ENCODE data around the gene RGPD8.
"Not testable (repeated sequence)": the region's sequence is repeated elsewhere in the genome, so short reads cannot be mapped to it uniquely, and the experiment has no call there.

Gene RGPD8

DNA sequence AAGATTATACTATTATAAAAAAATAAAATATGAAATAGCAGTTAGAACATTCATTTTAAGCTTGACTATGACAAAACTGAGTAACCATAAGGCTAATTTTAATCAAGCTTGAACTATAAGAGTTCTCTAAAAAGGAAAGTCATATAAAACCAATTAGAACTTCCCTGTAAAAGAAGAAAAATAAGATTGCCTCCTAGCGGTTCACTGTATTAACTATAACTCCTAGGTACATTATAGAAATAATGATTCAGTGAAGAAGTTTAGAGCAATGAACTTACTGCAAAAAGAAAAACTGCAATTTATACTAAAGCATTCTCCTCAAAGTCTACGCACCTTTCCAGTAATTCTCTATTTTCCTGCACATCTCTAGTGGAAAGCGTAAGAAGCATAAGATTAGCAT lies 16.6 kb downstream of the RGPD8 start:
- not testable (repeated sequence) for DNase-seq; H3K36me3 ChIP-seq (ENCODE audit: insufficient read depth, low read length); H2AFZ ChIP-seq (ENCODE audit: low read depth, low read length); H3K79me2 ChIP-seq (ENCODE audit: insufficient read depth, low read length); H3K4me1 ChIP-seq (ENCODE audit: insufficient read depth, low read length); H3K4me3 ChIP-seq (ENCODE audit: low read depth in 1 of 2, low read length in 2 of 2); H3K27ac ChIP-seq (ENCODE audit: low read length); H3K9me3 ChIP-seq (ENCODE audit: insufficient read depth, low read length, severe bottlenecking); H3K27me3 ChIP-seq (ENCODE audit: insufficient read depth, low read length, poor library complexity); ATAC-seq (ENCODE audit: insufficient read depth, low read depth); H3K9ac ChIP-seq (ENCODE audit: low read depth, low read length); H4K20me1 ChIP-seq (ENCODE audit: insufficient read depth, low read length); H3K4me2 ChIP-seq (ENCODE audit: insufficient read depth, low read length)

DNA sequence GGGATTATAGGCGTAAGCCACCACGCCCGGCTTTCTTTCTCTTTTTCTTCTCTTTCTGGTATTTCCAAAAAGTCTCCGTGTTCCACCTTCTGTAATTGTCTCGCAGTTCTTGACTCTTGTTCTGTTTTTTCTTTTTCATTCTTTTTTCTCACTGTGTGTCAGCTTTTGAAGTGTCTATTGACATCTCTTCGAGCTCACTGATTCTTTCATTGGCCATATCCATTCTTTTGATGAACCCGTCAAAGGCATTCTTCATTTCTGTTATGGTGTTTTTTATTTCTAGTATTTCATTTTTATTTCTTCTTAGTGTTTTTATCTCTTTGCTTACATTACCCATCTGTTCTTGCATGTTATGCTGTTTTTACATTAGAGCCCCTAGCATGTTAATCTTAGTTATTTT lies 73.4 kb downstream of the RGPD8 start:
- H3K36me3 ChIP-seq (ENCODE audit: insufficient read depth, low read length); ATAC-seq (ENCODE audit: insufficient read depth, low read depth); H3K27me3 ChIP-seq (ENCODE audit: insufficient read depth, low read length, poor library complexity); H3K9me3 ChIP-seq (ENCODE audit: insufficient read depth, low read length, severe bottlenecking); H4K20me1 ChIP-seq (ENCODE audit: insufficient read depth, low read length); H3K79me2 ChIP-seq (ENCODE audit: insufficient read depth, low read length); H2AFZ ChIP-seq (ENCODE audit: low read depth, low read length); H3K9ac ChIP-seq (ENCODE audit: low read depth, low read length); H3K27ac ChIP-seq (ENCODE audit: low read length); H3K4me2 ChIP-seq (ENCODE audit: insufficient read depth, low read length); DNase-seq; H3K4me1 ChIP-seq (ENCODE audit: insufficient read depth, low read length); H3K4me3 ChIP-seq (ENCODE audit: low read depth in 1 of 2, low read length in 2 of 2): not testable (repeated sequence)

DNA sequence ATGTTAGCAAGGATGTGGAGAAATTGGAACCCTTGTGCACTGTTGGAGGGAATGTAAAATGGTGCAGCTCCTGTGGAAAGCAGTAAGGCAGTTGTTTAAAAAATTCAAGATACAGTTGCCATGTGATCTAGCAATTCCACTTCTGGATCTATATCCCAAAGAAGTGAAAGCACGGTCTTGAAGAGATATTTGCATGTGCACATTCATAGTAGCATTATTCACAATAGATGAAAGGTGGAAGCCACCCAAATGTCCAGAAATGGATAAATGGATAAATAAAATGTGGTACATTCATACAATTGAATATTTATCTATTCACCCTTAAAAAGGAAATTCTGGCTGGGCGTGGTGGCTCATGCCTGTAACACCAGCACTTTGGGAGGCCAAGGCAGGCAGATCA lies 79.1 kb downstream of the RGPD8 start:
- not testable (repeated sequence) for H3K27ac ChIP-seq (ENCODE audit: low read length); H3K36me3 ChIP-seq (ENCODE audit: insufficient read depth, low read length); H3K79me2 ChIP-seq (ENCODE audit: insufficient read depth, low read length)

DNA sequence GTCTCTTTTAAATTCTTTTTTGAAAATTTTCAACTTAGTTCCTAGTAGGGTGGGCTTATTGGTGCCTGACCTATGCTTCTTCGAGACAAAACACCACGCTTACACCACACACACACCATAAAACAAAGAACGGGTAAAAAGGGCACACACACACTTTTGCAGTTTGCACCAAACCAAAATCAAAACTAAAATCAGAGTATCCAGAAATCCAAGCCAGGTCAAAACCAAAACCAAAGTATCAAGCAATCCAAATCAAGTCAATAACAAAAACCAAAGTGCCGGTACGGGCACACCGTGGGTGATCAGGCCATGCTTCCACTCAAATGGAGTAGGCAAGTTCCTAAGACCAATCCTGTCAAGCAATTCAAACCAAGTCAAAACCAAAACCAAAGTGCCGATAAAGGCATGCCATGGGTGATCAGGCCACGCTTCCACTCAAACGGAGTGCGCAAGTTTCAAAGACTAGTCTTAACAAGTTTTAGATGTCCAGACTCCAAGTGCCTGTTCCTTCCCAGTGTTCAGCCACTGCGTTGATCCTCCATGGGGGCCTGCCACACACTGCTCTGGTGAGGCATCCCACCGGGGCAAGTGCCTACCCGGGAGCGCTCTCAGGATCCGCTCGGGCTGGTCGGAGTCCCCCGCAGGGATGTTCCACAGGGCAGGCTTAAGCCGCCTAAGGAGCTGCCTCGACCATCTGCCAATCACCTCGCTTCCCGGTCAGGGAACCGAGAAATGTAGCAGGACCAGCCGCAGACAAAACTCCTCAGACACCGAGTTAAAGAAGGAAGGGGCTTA lies 80.4 kb downstream of the RGPD8 start:
- H3K27ac ChIP-seq (ENCODE audit: low read length); H3K4me2 ChIP-seq (ENCODE audit: insufficient read depth, low read length); H3K27me3 ChIP-seq (ENCODE audit: insufficient read depth, low read length, poor library complexity); ATAC-seq (ENCODE audit: insufficient read depth, low read depth); H3K9me3 ChIP-seq (ENCODE audit: insufficient read depth, low read length, severe bottlenecking); H2AFZ ChIP-seq (ENCODE audit: low read depth, low read length); H3K4me1 ChIP-seq (ENCODE audit: insufficient read depth, low read length); H4K20me1 ChIP-seq (ENCODE audit: insufficient read depth, low read length); H3K79me2 ChIP-seq (ENCODE audit: insufficient read depth, low read length); H3K9ac ChIP-seq (ENCODE audit: low read depth, low read length); H3K36me3 ChIP-seq (ENCODE audit: insufficient read depth, low read length); DNase-seq; H3K4me3 ChIP-seq (ENCODE audit: low read depth in 1 of 2, low read length in 2 of 2): not testable (repeated sequence)

More for the DNA sequence above, 79.1 kb downstream of the RGPD8 start:
- H3K4me2 ChIP-seq (ENCODE audit: insufficient read depth, low read length); H3K9me3 ChIP-seq (ENCODE audit: insufficient read depth, low read length, severe bottlenecking); H4K20me1 ChIP-seq (ENCODE audit: insufficient read depth, low read length); H3K27me3 ChIP-seq (ENCODE audit: insufficient read depth, low read length, poor library complexity); H3K4me3 ChIP-seq (ENCODE audit: low read depth in 1 of 2, low read length in 2 of 2); H2AFZ ChIP-seq (ENCODE audit: low read depth, low read length); H3K4me1 ChIP-seq (ENCODE audit: insufficient read depth, low read length); ATAC-seq (ENCODE audit: insufficient read depth, low read depth); H3K9ac ChIP-seq (ENCODE audit: low read depth, low read length); DNase-seq: not testable (repeated sequence)

- not testable (repeated sequence) for H3K4me3 ChIP-seq (ENCODE audit: low read depth in 1 of 2, low read length in 2 of 2); H3K27me3 ChIP-seq (ENCODE audit: insufficient read depth, low read length, poor library complexity); H2AFZ ChIP-seq (ENCODE audit: low read depth, low read length); H3K36me3 ChIP-seq (ENCODE audit: insufficient read depth, low read length); H3K4me1 ChIP-seq (ENCODE audit: insufficient read depth, low read length); H3K9ac ChIP-seq (ENCODE audit: low read depth, low read length); H4K20me1 ChIP-seq (ENCODE audit: insufficient read depth, low read length); H3K27ac ChIP-seq (ENCODE audit: low read length); H3K9me3 ChIP-seq (ENCODE audit: insufficient read depth, low read length, severe bottlenecking); H3K4me2 ChIP-seq (ENCODE audit: insufficient read depth, low read length); H3K79me2 ChIP-seq (ENCODE audit: insufficient read depth, low read length); DNase-seq; ATAC-seq (ENCODE audit: insufficient read depth, low read depth)
Measured at GRCh38 chr2:112352292-112352691, 81.2 kb downstream of the RGPD8 start.
